HUES48 (cell line): ENCODE measurements around the gene TMBIM6.
"Not testable (repeated sequence)": the region's sequence is repeated elsewhere in the genome, so short reads cannot be mapped to it uniquely, and the experiment has no call there.

Experiments
- H3K27ac ChIP-seq: one replicate; pipeline ENCODE4 v1.7.0; 2013; ENCODE audit warnings: low read depth, low read length, inconsistent platforms
- H3K27me3 ChIP-seq: 2 replicates; pipeline ENCODE4 v1.6.1; 2013; ENCODE audit warnings: mild to moderate bottlenecking, low read length; ENCODE audit not compliant: control insufficient read depth, insufficient read depth
- H3K36me3 ChIP-seq: 2 replicates; pipeline ENCODE4 v1.6.1; 2013; ENCODE audit warnings: low read length; ENCODE audit not compliant: control insufficient read depth, insufficient read depth
- H3K4me1 ChIP-seq: 2 replicates; pipeline ENCODE4 v1.6.1; 2013; ENCODE audit warnings: mild to moderate bottlenecking, low read length; ENCODE audit not compliant: control insufficient read depth, insufficient read depth
- H3K4me3 ChIP-seq: 2 replicates; pipeline ENCODE4 v1.5.1; 2013; ENCODE audit warnings: mild to moderate bottlenecking, low read depth, low read length
- H3K9ac ChIP-seq: 2 replicates; pipeline ENCODE4 v1.6.1; 2013; ENCODE audit warnings: mild to moderate bottlenecking, low read depth, low read length, moderate library complexity
- H3K9me3 ChIP-seq: 2 replicates; pipeline ENCODE4 v1.6.1; 2013; ENCODE audit warnings: low read length; ENCODE audit not compliant: control insufficient read depth, insufficient read depth

TMBIM6 gene

GRCh38 chr12:49750027-49750995, 9.0 kb downstream of the TMBIM6 start:
- peaks cover 23% of the 10 kb centered on the region for H3K4me1 ChIP-seq
- H3K9ac ChIP-seq: no peak overlapping the region
- H3K4me3 ChIP-seq: no peak overlapping the region
- H3K9me3 ChIP-seq: no peaks in the 10 kb centered on the region
- peak overlapping the region; percentile 63 for H3K27ac ChIP-seq
- H3K36me3 ChIP-seq: peaks cover 38% of the 10 kb centered on the region
- no peaks in the 10 kb centered on the region for H3K27me3 ChIP-seq

GRCh38 chr12:49750996-49751393, 9.6 kb downstream of the TMBIM6 start:
- no peak overlapping the region for H3K4me3 ChIP-seq
- peaks cover 23% of the 10 kb centered on the region for H3K4me1 ChIP-seq
- H3K9ac ChIP-seq: no peak overlapping the region
- no peak overlapping the region for H3K27ac ChIP-seq
- peaks cover 45% of the 10 kb centered on the region for H3K36me3 ChIP-seq
- H3K27me3 ChIP-seq: no peaks in the 10 kb centered on the region
- H3K9me3 ChIP-seq: no peaks in the 10 kb centered on the region

- H3K27ac ChIP-seq: no peak overlapping the region
- no peaks in the 10 kb centered on the region for H3K4me1 ChIP-seq
Measured at GRCh38 chr12:49761677-49762467, 20.5 kb downstream of the TMBIM6 start.

GRCh38 chr12:49762468-49762847, 21.1 kb downstream of the TMBIM6 start:
- H3K4me3 ChIP-seq: no peak overlapping the region

More at GRCh38 chr12:49761677-49762467, 20.5 kb downstream of the TMBIM6 start:
- H3K9ac ChIP-seq: no peak overlapping the region
- H3K27me3 ChIP-seq: no peaks in the 10 kb centered on the region
- peaks cover 80% of the 10 kb centered on the region for H3K36me3 ChIP-seq
- H3K4me3 ChIP-seq: no peak overlapping the region
- H3K9me3 ChIP-seq: no peaks in the 10 kb centered on the region

GRCh38 chr12:49763006-49763591, 21.7 kb downstream of the TMBIM6 start:
- Histone ChIP-seq H3K4me3 (no peak overlapping the region), H3K27ac (no peak overlapping the region), H3K27me3 (no peaks in the 10 kb centered on the region), H3K36me3 (peaks cover 67% of the 10 kb centered on the region), H3K9ac (no peak overlapping the region), H3K9me3 (no peaks in the 10 kb centered on the region), H3K4me1 (no peaks in the 10 kb centered on the region)

More at GRCh38 chr12:49762468-49762847, 21.1 kb downstream of the TMBIM6 start:
- Histone ChIP-seq H3K9ac (no peak overlapping the region), H3K27ac (no peak overlapping the region), H3K27me3 (no peaks in the 10 kb centered on the region), H3K9me3 (no peaks in the 10 kb centered on the region), H3K36me3 (peaks cover 74% of the 10 kb centered on the region), H3K4me1 (no peaks in the 10 kb centered on the region)

GRCh38 chr12:49764126-49764525, 22.8 kb downstream of the TMBIM6 start:
- Histone ChIP-seq H3K27me3 (no peaks in the 10 kb centered on the region), H3K36me3 (peaks cover 57% of the 10 kb centered on the region), H3K4me1 (no peaks in the 10 kb centered on the region), H3K9me3 (no peaks in the 10 kb centered on the region), H3K9ac (no peak overlapping the region), H3K27ac (no peak overlapping the region), H3K4me3 (no peak overlapping the region)

GRCh38 chr12:49766115-49766455, 24.7 kb downstream of the TMBIM6 start:
- Histone ChIP-seq H3K36me3 (peaks cover 40% of the 10 kb centered on the region), H3K9me3 (no peaks in the 10 kb centered on the region), H3K4me3 (no peak overlapping the region), H3K27ac (no peak overlapping the region), H3K27me3 (no peaks in the 10 kb centered on the region), H3K9ac (no peak overlapping the region), H3K4me1 (no peaks in the 10 kb centered on the region)

GRCh38 chr12:49767333-49767732, 26.0 kb downstream of the TMBIM6 start:
- Histone ChIP-seq H3K9me3 (no peaks in the 10 kb centered on the region), H3K4me1 (no peaks in the 10 kb centered on the region), H3K9ac (no peak overlapping the region), H3K36me3 (peaks cover 28% of the 10 kb centered on the region), H3K27me3 (no peaks in the 10 kb centered on the region), H3K4me3 (no peak overlapping the region), H3K27ac (no peak overlapping the region)

GRCh38 chr12:49773102-49773501, 31.7 kb downstream of the TMBIM6 start:
- H3K36me3 ChIP-seq, H3K9me3 ChIP-seq, H3K27me3 ChIP-seq, H3K4me1 ChIP-seq, H3K27ac ChIP-seq, H3K4me3 ChIP-seq, H3K9ac ChIP-seq: not testable (repeated sequence)

- Histone ChIP-seq H3K27ac (no peak overlapping the region), H3K9ac (no peak overlapping the region)
Measured at GRCh38 chr12:49776413-49776812, 35.1 kb downstream of the TMBIM6 start.

More at GRCh38 chr12:49776413-49776812, 35.1 kb downstream of the TMBIM6 start:
- H3K4me3 ChIP-seq: no peak overlapping the region
- H3K4me1 ChIP-seq: 0 out of 2 replicates have a peak, but pooled peaks cover 2% of the 10 kb centered on the region
- H3K27me3 ChIP-seq: peaks cover 11% of the 10 kb centered on the region; the same call in 1 of the 2 replicates
- H3K9me3 ChIP-seq: no peaks in the 10 kb centered on the region
- H3K36me3 ChIP-seq: no peaks in the 10 kb centered on the region
